ENCODE measurements around the gene GRAMD2B.

- TF ChIP-seq, protein P1, sequence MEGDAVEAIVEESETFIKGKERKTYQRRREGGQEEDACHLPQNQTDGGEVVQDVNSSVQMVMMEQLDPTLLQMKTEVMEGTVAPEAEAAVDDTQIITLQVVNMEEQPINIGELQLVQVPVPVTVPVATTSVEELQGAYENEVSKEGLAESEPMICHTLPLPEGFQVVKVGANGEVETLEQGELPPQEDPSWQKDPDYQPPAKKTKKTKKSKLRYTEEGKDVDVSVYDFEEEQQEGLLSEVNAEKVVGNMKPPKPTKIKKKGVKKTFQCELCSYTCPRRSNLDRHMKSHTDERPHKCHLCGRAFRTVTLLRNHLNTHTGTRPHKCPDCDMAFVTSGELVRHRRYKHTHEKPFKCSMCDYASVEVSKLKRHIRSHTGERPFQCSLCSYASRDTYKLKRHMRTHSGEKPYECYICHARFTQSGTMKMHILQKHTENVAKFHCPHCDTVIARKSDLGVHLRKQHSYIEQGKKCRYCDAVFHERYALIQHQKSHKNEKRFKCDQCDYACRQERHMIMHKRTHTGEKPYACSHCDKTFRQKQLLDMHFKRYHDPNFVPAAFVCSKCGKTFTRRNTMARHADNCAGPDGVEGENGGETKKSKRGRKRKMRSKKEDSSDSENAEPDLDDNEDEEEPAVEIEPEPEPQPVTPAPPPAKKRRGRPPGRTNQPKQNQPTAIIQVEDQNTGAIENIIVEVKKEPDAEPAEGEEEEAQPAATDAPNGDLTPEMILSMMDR (IDR thresholded peaks at IDR 0.05), result no peak
- TF ChIP-seq POLR2AphosphoS5 (IDR thresholded peaks at IDR 0.05), result no peak
- TF ChIP-seq POLR2A (IDR thresholded peaks at IDR 0.05), result no peak
Observed at GRCh38 chr5:126543009-126543408, 119.8 kb downstream of the GRAMD2B start.
